HEK293T (cell line): ENCODE results near the gene HCAR1.

Source experiments
- BHLHE40 ChIP-seq: fragments of 450-650 bp; IDR thresholded peaks from 2 replicates; pipeline ENCODE4 v1.6.1; 2016; ENCODE audit warnings: mild to moderate bottlenecking, moderate library complexity, borderline replicate concordance
- ELF4 ChIP-seq: fragments of 450-650 bp; IDR thresholded peaks from 2 replicates; pipeline ENCODE4 v1.6.1; 2017; ENCODE audit warnings: antibody characterized with exemption
- FOXA1 ChIP-seq: fragments of 450-650 bp; IDR thresholded peaks from 2 replicates; pipeline ENCODE4 v1.6.1; 2016; ENCODE audit warnings: mild to moderate bottlenecking
- FOXK2 ChIP-seq: fragments of 450-650 bp; IDR thresholded peaks from 2 replicates; pipeline ENCODE4 v1.6.1; 2016; ENCODE audit warnings: mild to moderate bottlenecking
- FOXM1 ChIP-seq: fragments of 450-650 bp; IDR thresholded peaks from 2 replicates; pipeline ENCODE4 v1.6.1; 2017; ENCODE audit warnings: mild to moderate bottlenecking, borderline replicate concordance
- LEF1 ChIP-seq: fragments of 450-650 bp; IDR thresholded peaks from 2 replicates; pipeline ENCODE4 v1.6.1; 2017; ENCODE audit warnings: mild to moderate bottlenecking, borderline replicate concordance
- NFRKB ChIP-seq: fragments of 450-650 bp; IDR thresholded peaks from 2 replicates; pipeline ENCODE4 v1.6.1; 2016; ENCODE audit warnings: mild to moderate bottlenecking, moderate library complexity
- SP1 ChIP-seq: fragments of 450-650 bp; IDR thresholded peaks from 2 replicates; pipeline ENCODE4 v1.6.1; 2017
- SUZ12 ChIP-seq: fragments of 450-650 bp; IDR thresholded peaks from 2 replicates; pipeline ENCODE4 v1.6.1; 2016; ENCODE audit warnings: mild to moderate bottlenecking
- ZNF384 ChIP-seq: fragments of 450-650 bp; IDR thresholded peaks from 2 replicates; pipeline ENCODE4 v1.6.1; 2016

DNA sequence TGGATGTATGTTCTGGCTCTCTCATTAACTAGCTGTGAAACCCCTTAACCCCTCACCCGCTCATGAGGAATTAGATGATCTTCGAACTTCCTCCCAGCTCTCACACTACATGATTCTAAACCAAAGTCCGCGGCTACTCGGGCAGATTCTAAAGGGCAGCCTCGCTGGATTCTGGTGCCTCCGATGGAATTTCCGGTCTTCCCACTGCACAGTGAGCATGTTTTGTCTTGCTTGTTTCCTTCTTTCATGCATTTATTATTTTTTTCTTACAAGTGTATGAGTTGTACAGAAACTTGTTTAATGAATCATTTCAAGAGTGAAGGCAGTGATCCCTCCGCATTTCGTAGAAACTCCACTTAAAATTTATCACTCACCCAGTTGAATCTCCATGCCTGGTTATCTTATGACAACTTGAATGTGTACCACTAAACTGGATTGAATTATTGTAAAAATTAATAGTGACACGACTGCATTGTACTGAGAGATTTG lies 9.5 kb downstream of the HCAR1 start:
- TF ChIP-seq FOXA1 (no peak), ELF4 (no peak), FOXM1 (no peak), NFRKB (no peak), FOXK2 (no peak), SP1 (no peak), LEF1 (no peak), BHLHE40 (no peak), SUZ12 (no peak), ZNF384 (no peak)
